MG63 (cell line): Measurements from ENCODE around the gene PYROXD2. TPM values are rescaled to one million over a fixed set of nuclear protein-coding genes. Genes with fewer than 3 reads are reported as not detected.

Experiments used
- DNase-seq: peaks from one replicate; pipeline ENCODE4 v3.0.0-alpha.2; 2020
- H3K27me3 ChIP-seq: fragments of 250-450 bp; sonication (Bioruptor Pico); 2 replicates; pipeline ENCODE4 v1.5.1; 2020; ENCODE audit warnings: mild to moderate bottlenecking, moderate library complexity
- H3K36me3 ChIP-seq: fragments of 250-450 bp; sonication (Bioruptor Pico); 2 replicates; pipeline ENCODE4 v1.5.1; 2020; ENCODE audit warnings: mild to moderate bottlenecking, moderate library complexity
- H3K4me3 ChIP-seq: fragments of 250-450 bp; sonication (Bioruptor Pico); 2 replicates; pipeline ENCODE4 v1.5.1; 2020; ENCODE audit warnings: mild to moderate bottlenecking, moderate library complexity
- H3K9me3 ChIP-seq: fragments of 250-450 bp; sonication (Bioruptor Pico); 2 replicates; pipeline ENCODE4 v1.5.1; 2020; ENCODE audit warnings: mild to moderate bottlenecking, moderate library complexity
- total RNA-seq: library from RNA; depleted of rRNA; stranded (reverse); fragments of >200 nt; shearing (Covaris generic); gene quantifications from 2 replicates; pipeline ENCODE4 v1.2.3, GENCODE V29; 2014; ENCODE audit warnings: low replicate concordance; rRNA removed

Gene PYROXD2
- total RNA-seq, 1 experiment from 2014 or later: 1.8 TPM

DNA sequence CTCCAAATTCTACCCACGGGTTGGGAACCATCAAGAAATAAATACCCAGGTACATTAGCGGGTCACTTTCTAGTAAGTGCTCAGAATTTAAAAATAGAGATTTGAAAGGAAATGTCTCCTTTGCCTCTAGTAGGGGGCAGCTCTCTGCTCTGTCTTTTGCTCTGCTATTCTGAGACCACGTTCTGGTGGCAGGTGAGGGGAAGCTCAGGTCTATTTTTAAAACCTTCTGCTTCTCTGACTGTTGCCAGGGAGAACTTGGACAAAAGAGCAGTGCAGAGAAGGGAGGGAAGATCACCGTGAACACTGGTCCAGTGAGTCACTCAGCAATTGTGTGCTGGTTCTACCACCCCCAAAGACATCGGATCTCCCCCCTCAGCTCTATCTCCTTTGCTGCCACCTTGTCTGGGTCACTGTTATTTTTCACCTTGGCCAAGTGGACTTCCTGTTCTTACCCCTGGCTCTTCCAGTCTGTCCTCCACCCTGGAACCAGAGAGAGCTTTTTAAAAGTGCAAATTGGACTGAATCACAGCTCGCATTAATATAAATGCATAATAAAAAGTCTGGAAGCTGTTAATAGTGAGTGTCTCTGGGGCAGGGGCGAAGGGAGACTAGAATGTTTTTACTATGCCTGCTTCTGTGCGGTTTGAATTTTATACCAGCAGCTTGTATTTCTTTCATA lies 74.6 kb downstream of the PYROXD2 start:
- no peaks in the 10 kb centered on the region for H3K36me3 ChIP-seq
- no peaks in the 10 kb centered on the region for H3K27me3 ChIP-seq
- no peaks in the 10 kb centered on the region for H3K9me3 ChIP-seq
- no peak overlapping the region for H3K4me3 ChIP-seq
- DNase-seq: peak; percentile 23

DNA sequence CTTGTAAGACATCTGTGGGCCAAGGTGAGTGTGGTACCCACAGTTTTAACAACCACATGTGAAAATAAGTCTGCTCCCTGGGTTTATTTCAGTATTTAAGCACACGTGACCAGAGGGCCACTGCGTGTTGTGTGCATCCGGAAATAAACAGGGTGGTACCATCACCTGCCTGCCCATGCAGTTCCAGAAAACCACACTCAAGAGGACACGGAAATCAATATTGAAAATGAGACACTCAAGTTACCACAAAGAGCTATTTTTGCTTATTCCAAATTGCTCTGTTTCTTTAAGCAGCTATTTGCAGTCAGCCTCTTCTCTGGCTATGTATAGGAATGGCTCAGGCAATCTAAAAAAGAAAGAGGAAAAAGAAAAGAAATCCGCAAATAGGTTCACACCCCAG lies 75.2 kb downstream of the PYROXD2 start:
- Histone ChIP-seq H3K9me3 (no peaks in the 10 kb centered on the region), H3K36me3 (no peaks in the 10 kb centered on the region), H3K4me3 (no peak overlapping the region), H3K27me3 (no peaks in the 10 kb centered on the region)
- DNase-seq: no peak

DNA sequence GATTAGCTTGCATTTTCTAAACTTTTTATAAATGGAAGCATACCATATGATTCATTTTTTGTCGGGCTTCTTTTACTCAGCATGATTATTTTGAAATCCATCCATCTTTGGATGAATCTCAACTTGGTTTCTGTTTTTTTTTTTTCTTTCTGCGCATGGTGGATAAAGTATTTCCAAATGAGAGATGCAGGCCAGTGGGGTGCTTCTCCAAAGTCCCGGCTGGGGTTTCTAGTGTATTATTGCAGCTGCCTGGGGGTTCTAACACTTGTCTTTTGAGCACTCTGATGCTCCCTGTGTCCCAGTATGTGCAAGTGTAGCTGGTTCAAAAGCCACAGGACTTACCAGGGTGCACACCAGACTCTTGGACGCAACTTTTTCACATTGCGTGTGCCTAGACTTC lies 76.1 kb downstream of the PYROXD2 start:
- H3K27me3 ChIP-seq: no peaks in the 10 kb centered on the region
- H3K36me3 ChIP-seq: no peaks in the 10 kb centered on the region
- no peak overlapping the region for H3K4me3 ChIP-seq
- H3K9me3 ChIP-seq: no peaks in the 10 kb centered on the region
- DNase-seq: no peak

DNA sequence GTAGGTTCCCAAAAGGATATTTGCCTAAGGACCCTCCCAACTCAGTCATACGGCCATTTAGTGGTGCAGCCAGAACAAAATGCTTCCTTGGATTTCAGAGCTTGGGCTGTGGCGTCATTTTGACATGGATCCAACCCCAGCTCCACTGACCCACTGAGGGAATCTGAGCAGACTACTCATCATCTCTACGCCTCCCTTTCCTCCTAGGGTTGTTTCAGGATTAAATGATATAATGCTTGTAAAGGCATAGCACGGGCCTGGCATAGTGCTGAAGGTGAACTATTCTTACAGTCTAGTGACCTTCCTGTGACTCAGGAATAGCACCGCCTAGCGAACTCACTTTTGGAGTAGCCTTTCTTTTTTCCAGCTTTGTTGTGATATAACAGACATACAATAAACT lies 76.7 kb downstream of the PYROXD2 start:
- no peak overlapping the region for H3K4me3 ChIP-seq
- peak; percentile 85 for DNase-seq
- no peaks in the 10 kb centered on the region for H3K36me3 ChIP-seq
- H3K27me3 ChIP-seq: no peaks in the 10 kb centered on the region
- H3K9me3 ChIP-seq: no peaks in the 10 kb centered on the region

DNA sequence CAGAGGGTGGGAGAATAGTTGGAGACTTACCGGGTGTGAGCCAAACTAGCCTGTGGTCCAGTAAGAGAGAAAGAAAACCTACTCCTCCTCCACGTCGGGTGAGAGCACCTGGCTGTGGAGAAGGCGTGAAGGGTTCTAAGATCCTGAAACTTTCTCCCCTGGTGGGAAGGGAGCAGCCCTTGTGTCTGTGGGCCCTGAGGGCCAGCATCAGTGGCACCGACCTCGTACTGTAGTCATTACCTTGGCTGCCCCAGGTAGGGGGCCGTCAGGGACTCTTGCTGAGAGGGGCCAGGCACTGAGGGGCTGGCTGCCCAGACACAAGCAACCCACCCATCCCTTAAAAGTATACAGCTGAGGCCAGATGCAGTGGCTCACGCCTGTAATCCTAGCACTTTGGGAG lies 77.5 kb downstream of the PYROXD2 start:
- H3K4me3 ChIP-seq: no peak overlapping the region
- no peak for DNase-seq
- H3K9me3 ChIP-seq: no peaks in the 10 kb centered on the region
- H3K36me3 ChIP-seq: no peaks in the 10 kb centered on the region
- no peaks in the 10 kb centered on the region for H3K27me3 ChIP-seq

Other genes starting within 250 kb of the PYROXD2 start
- not detected in 2 replicates for gene LOXL4, start 147.0 kb downstream of the PYROXD2 start, total RNA-seq
- gene HPS1, start 31.8 kb upstream of the PYROXD2 start, total RNA-seq: 34.5 and 41.8 TPM in 2 replicates